Progenitor cell of endocrine pancreas (in vitro differentiated cells): ENCODE measurements around the gene OTUD1. TPM values are rescaled to one million over a fixed set of nuclear protein-coding genes. Genes with fewer than 3 reads are reported as not detected.
"Not testable (repeated sequence)": the region's sequence is repeated elsewhere in the genome, so short reads cannot be mapped to it uniquely, and the experiment has no call there.

Source experiments
- DNase-seq: peaks from one replicate; pipeline ENCODE4 v3.0.0; 2021; ENCODE audit warnings: low spot score; ENCODE audit not compliant: unreplicated experiment
- H3K27ac Mint-ChIP-seq: 2 replicates; pipeline ENCODE4 v1.8.0; 2021; ENCODE audit warnings: mild to moderate bottlenecking, moderate library complexity, mixed read lengths
- H3K27me3 Mint-ChIP-seq: 2 replicates; pipeline ENCODE4 v1.8.0; 2021; ENCODE audit warnings: mixed read lengths
- H3K36me3 Mint-ChIP-seq: 2 replicates; pipeline ENCODE4 v1.8.0; 2022; ENCODE audit warnings: mixed read lengths; ENCODE audit not compliant: insufficient read depth
- H3K4me1 Mint-ChIP-seq: 2 replicates; pipeline ENCODE4 v1.8.0; 2021; ENCODE audit warnings: low read depth, mixed read lengths
- H3K4me3 Mint-ChIP-seq: 2 replicates; pipeline ENCODE4 v1.8.0; 2021; ENCODE audit warnings: low read depth, mild to moderate bottlenecking, moderate library complexity, mixed read lengths
- H3K9me3 Mint-ChIP-seq: 2 replicates; pipeline ENCODE4 v1.8.0; 2021; ENCODE audit warnings: low read depth, mixed read lengths
- CTCF ChIP-seq: fragments of 200-600 bp; sonication (generic); IDR thresholded peaks from one replicate; pipeline ENCODE4 v1.5.0; 2021; ENCODE audit warnings: antibody characterized with exemption, mild to moderate bottlenecking; ENCODE audit not compliant: unreplicated experiment
- long read RNA-seq: library from polyadenylated mRNA; unstranded; transcript quantifications from one replicate; pipeline ENCODE4 v2.0.0, GENCODE V29; 2020
- total RNA-seq: library from RNA; stranded (reverse); gene quantifications from 2 replicates; pipeline ENCODE4 v1.2.1, GENCODE V29; 2021

Gene OTUD1
- total RNA-seq = 10.2 and 11.9 TPM in 2 replicates
- long read RNA-seq, partial matches to known transcripts = 0 of 1 reads
- long read RNA-seq, other reads (novel, unspliced or antisense) = 0 of 1 reads

GRCh38 chr10:23438547-23439451 is at the start of gene OTUD1:
Gene OTUD1, plus strand, starts transcription at chr10:23439075. Its CDS starts 383 bp downstream, at chr10:23439458.
- peak; percentile 93 for DNase-seq
- TF ChIP-seq CTCF = peak; percentile 22
- Mint-ChIP-seq H3K9me3 (no peaks in the 10 kb centered on the region), H3K4me3 (peak within 1 kb of the TSS; percentile 77), H3K27ac (peak within 1 kb of the TSS; percentile 96), H3K27me3 (no peaks in the 10 kb centered on the region), H3K36me3 (no peaks in the 10 kb centered on the region), H3K4me1 (peaks cover 23% of the 10 kb centered on the region)

GRCh38 chr10:23390408-23390807 is 48.5 kb upstream of the OTUD1 start:
- not testable (repeated sequence) for H3K27me3 Mint-ChIP-seq, H3K27ac Mint-ChIP-seq, H3K36me3 Mint-ChIP-seq, H3K4me1 Mint-ChIP-seq, DNase-seq, H3K9me3 Mint-ChIP-seq, H3K4me3 Mint-ChIP-seq

- H3K9me3 Mint-ChIP-seq = no peaks in the 10 kb centered on the region
- H3K36me3 Mint-ChIP-seq = no peaks in the 10 kb centered on the region
- no peak overlapping the region for H3K27ac Mint-ChIP-seq
- H3K27me3 Mint-ChIP-seq = no peaks in the 10 kb centered on the region
- no peaks in the 10 kb centered on the region for H3K4me1 Mint-ChIP-seq
- TF ChIP-seq CTCF = no peak
- DNase-seq = no peak
- H3K4me3 Mint-ChIP-seq = no peak overlapping the region
Observed at GRCh38 chr10:23390809-23391208, 48.1 kb upstream of the OTUD1 start.

GRCh38 chr10:23391821-23392220 is 47.1 kb upstream of the OTUD1 start:
- Mint-ChIP-seq H3K4me1 (no peaks in the 10 kb centered on the region), H3K27me3 (no peaks in the 10 kb centered on the region), H3K27ac (no peak overlapping the region), H3K9me3 (no peaks in the 10 kb centered on the region), H3K36me3 (no peaks in the 10 kb centered on the region), H3K4me3 (no peak overlapping the region)
- no peak for TF ChIP-seq CTCF
- DNase-seq = no peak

GRCh38 chr10:23395017-23395416 is 43.9 kb upstream of the OTUD1 start:
- no peaks in the 10 kb centered on the region for H3K36me3 Mint-ChIP-seq
- no peaks in the 10 kb centered on the region for H3K9me3 Mint-ChIP-seq
- H3K27ac Mint-ChIP-seq = no peak overlapping the region
- no peak overlapping the region for H3K4me3 Mint-ChIP-seq
- no peaks in the 10 kb centered on the region for H3K27me3 Mint-ChIP-seq
- no peaks in the 10 kb centered on the region for H3K4me1 Mint-ChIP-seq
- DNase-seq = no peak
- no peak for TF ChIP-seq CTCF

GRCh38 chr10:23396695-23397094 is 42.2 kb upstream of the OTUD1 start:
- H3K27ac Mint-ChIP-seq = no peak overlapping the region
- no peaks in the 10 kb centered on the region for H3K27me3 Mint-ChIP-seq
- no peak overlapping the region for H3K4me3 Mint-ChIP-seq
- DNase-seq = no peak
- no peaks in the 10 kb centered on the region for H3K4me1 Mint-ChIP-seq
- no peaks in the 10 kb centered on the region for H3K36me3 Mint-ChIP-seq
- TF ChIP-seq CTCF = no peak
- H3K9me3 Mint-ChIP-seq = no peaks in the 10 kb centered on the region
